Activated CD8-positive, alpha-beta memory T cell treated with anti-CD3 and anti-CD28 coated beads, Interleukin-2, amount 10 ng/mL, durations not matched to agents 7 days and 5 days (primary cell): ENCODE data around the gene IL31. TPM values are rescaled to one million over a fixed set of nuclear protein-coding genes. Genes with fewer than 3 reads are reported as not detected.

Experiments
- ATAC-seq: fragments of 150-1000 bp; cut with Tn5 transposase; one replicate; pipeline ENCODE4 v1.10.0; 2021; ENCODE audit warnings: moderate library complexity
- CTCF ChIA-PET: fragments of 350-600 bp; sonication (Branson Sonifier 250); formaldehyde crosslinking; loops from one replicate; lab custom pipeline; 2021; ENCODE audit warnings: antibody characterized with exemption; lab: Charles Lee
- DNase-seq: peaks from one replicate; pipeline ENCODE4 v3.0.0-alpha.2; 2020
- H3K27ac Mint-ChIP-seq: one replicate; pipeline ENCODE4 v1.8.0; 2021; ENCODE audit warnings: mild to moderate bottlenecking, mixed read lengths
- H3K27me3 Mint-ChIP-seq: one replicate; pipeline ENCODE4 v1.8.0; 2021; ENCODE audit warnings: mixed read lengths
- H3K36me3 Mint-ChIP-seq: one replicate; pipeline ENCODE4 v1.8.0; 2021; ENCODE audit warnings: mild to moderate bottlenecking, mixed read lengths
- H3K4me1 Mint-ChIP-seq: one replicate; pipeline ENCODE4 v1.8.0; 2021; ENCODE audit warnings: mixed read lengths
- H3K4me3 Mint-ChIP-seq: one replicate; pipeline ENCODE4 v1.8.0; 2021; ENCODE audit warnings: mild to moderate bottlenecking, moderate library complexity, mixed read lengths
- H3K9me3 Mint-ChIP-seq: one replicate; pipeline ENCODE4 v1.8.0; 2022; ENCODE audit warnings: low read depth, mixed read lengths
- total RNA-seq, 2 experiments: library from RNA; stranded (reverse); gene quantifications; one replicate each; pipeline ENCODE4 v1.2.3, GENCODE V29; 2021

IL31 gene
- not detected for total RNA-seq

DNA sequence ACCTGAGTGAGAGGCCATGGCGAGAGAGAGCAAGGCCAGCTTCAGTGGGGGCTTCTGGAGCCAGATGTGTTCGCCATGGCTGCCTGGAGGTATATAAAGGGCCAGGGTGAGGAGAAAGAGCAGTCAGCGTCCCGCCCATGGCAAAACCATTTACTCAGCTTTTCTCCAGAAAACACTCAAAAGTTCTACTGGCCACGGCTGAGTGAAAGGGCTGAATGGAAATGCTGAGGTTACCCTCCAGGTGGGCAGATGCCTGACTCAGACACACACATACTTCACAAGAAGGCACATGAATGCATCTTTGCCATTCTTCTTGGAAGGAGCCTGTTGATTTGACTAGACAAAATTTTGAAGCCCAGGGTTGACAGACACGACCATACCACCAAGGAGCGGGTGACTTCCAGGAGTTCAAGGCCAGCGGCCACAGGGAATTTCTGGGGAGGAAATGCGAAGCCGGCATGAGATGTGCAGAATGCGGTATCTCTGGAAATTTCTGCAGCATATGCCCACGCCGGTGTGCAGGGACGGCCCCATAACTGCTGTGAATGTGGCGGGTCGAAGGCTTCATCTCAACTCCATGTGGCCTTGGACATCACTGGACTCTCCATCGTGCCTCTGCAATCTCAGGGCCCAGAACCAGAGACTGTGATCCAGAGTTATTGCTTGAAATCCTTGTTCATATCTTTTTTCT lies at the start of gene IL31:
Gene IL31 (minus strand): TSS at position 67 of the 691 bp plus-strand sequence. CDS start 49 bp downstream, at position 18.
- H3K27ac Mint-ChIP-seq = no peak within 1 kb of the TSS
- DNase-seq = no peak

GRCh38 chr12:122216445-122216844 lies 42.4 kb upstream of the IL31 start:
- Mint-ChIP-seq H3K27me3 (no peaks in the 10 kb centered on the region), H3K36me3 (peaks cover 56% of the 10 kb centered on the region)
- ATAC-seq = no peak

More for the DNA sequence above, at the start of gene IL31:
- peaks cover 24% of the 10 kb centered on the region for H3K27me3 Mint-ChIP-seq
- ATAC-seq = no peak
- no peak within 1 kb of the TSS for H3K4me3 Mint-ChIP-seq
- CTCF ChIA-PET = no interaction called here
- H3K9me3 Mint-ChIP-seq = no peaks in the 10 kb centered on the region
- H3K36me3 Mint-ChIP-seq = no peaks in the 10 kb centered on the region
- H3K4me1 Mint-ChIP-seq = peaks cover 1% of the 10 kb centered on the region

GRCh38 chr12:122215771-122216170 lies 41.8 kb upstream of the IL31 start:
- no peak for ATAC-seq
- no peak overlapping the region for H3K27ac Mint-ChIP-seq
- peaks cover 4% of the 10 kb centered on the region for H3K4me1 Mint-ChIP-seq
- no peaks in the 10 kb centered on the region for H3K9me3 Mint-ChIP-seq
- H3K4me3 Mint-ChIP-seq = no peak overlapping the region
- H3K27me3 Mint-ChIP-seq = no peaks in the 10 kb centered on the region
- DNase-seq = no peak
- peaks cover 56% of the 10 kb centered on the region for H3K36me3 Mint-ChIP-seq
- CTCF ChIA-PET = interaction anchor here (0.5 to 2.2 kb wide), 6 partner anchors 12 to 83 kb away, joined by 3 to 5 read pairs (median 4); partner anchors contain the start of gene B3GNT4

More at GRCh38 chr12:122216445-122216844, 42.4 kb upstream of the IL31 start:
- no peaks in the 10 kb centered on the region for H3K9me3 Mint-ChIP-seq
- peaks cover 8% of the 10 kb centered on the region for H3K4me1 Mint-ChIP-seq
- CTCF ChIA-PET = interaction anchor here (0.5 to 2.2 kb wide), 5 partner anchors 13 to 93 kb away, joined by 3 to 5 read pairs (median 5); partner anchors contain the start of gene B3GNT4
- no peak overlapping the region for H3K27ac Mint-ChIP-seq
- no peak overlapping the region for H3K4me3 Mint-ChIP-seq
- DNase-seq = no peak

- Mint-ChIP-seq H3K4me1 (peaks cover 7% of the 10 kb centered on the region), H3K36me3 (peaks cover 27% of the 10 kb centered on the region), H3K27ac (no peak overlapping the region), H3K4me3 (no peak overlapping the region), H3K9me3 (no peaks in the 10 kb centered on the region), H3K27me3 (peaks cover 18% of the 10 kb centered on the region)
- no peak for ATAC-seq
- CTCF ChIA-PET = interaction anchor here (0.5 kb wide), 1 partner anchor 157 kb away, joined by 3 read pairs; no protein-coding TSS in a partner anchor
- no peak for DNase-seq
Observed at GRCh38 chr12:122208073-122208820, 34.2 kb upstream of the IL31 start.

GRCh38 chr12:122207391-122207790 lies 33.4 kb upstream of the IL31 start:
- Mint-ChIP-seq H3K4me3 (no peak overlapping the region), H3K27ac (no peak overlapping the region), H3K36me3 (peaks cover 25% of the 10 kb centered on the region), H3K27me3 (peaks cover 26% of the 10 kb centered on the region), H3K4me1 (peaks cover 10% of the 10 kb centered on the region), H3K9me3 (no peaks in the 10 kb centered on the region)
- CTCF ChIA-PET = interaction anchor here (0.5 kb wide), 1 partner anchor 156 kb away, joined by 3 read pairs; no protein-coding TSS in a partner anchor
- no peak for ATAC-seq
- DNase-seq = no peak

GRCh38 chr12:122206976-122207375 lies 33.0 kb upstream of the IL31 start:
- Mint-ChIP-seq H3K9me3 (no peaks in the 10 kb centered on the region), H3K4me3 (no peak overlapping the region)
- CTCF ChIA-PET = no interaction called here

DNA sequence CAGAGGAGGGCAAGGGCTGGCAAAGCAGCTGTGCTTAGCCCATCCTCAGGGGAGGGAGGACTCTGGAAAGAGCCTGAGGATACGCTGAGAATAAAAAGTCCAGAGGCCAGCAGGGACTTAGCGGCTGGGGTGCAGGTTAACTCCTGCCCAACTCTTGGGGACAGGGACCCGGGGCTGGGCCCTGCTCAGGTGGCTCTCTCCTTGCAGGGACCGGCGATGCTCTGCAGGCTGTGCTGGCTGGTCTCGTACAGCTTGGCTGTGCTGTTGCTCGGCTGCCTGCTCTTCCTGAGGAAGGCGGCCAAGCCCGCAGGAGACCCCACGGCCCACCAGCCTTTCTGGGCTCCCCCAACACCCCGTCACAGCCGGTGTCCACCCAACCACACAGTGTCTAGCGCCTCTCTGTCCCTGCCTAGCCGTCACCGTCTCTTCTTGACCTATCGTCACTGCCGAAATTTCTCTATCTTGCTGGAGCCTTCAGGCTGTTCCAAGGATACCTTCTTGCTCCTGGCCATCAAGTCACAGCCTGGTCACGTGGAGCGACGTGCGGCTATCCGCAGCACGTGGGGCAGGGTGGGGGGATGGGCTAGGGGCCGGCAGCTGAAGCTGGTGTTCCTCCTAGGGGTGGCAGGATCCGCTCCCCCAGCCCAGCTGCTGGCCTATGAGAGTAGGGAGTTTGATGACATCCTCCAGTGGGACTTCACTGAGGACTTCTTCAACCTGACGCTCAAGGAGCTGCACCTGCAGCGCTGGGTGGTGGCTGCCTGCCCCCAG lies 32.3 kb upstream of the IL31 start:
- H3K27ac Mint-ChIP-seq = no peak overlapping the region
- DNase-seq = no peak
- no peaks in the 10 kb centered on the region for H3K9me3 Mint-ChIP-seq
- no peak for ATAC-seq
- H3K4me3 Mint-ChIP-seq = no peak overlapping the region
- peaks cover 16% of the 10 kb centered on the region for H3K36me3 Mint-ChIP-seq
- CTCF ChIA-PET = interaction anchor here (1.2 kb wide), 1 partner anchor 82 kb away, joined by 3 read pairs; no protein-coding TSS in a partner anchor
- H3K27me3 Mint-ChIP-seq = peaks cover 31% of the 10 kb centered on the region
- H3K4me1 Mint-ChIP-seq = peaks cover 10% of the 10 kb centered on the region

More at GRCh38 chr12:122206976-122207375, 33.0 kb upstream of the IL31 start:
- H3K27me3 Mint-ChIP-seq = peaks cover 27% of the 10 kb centered on the region
- peaks cover 22% of the 10 kb centered on the region for H3K36me3 Mint-ChIP-seq
- peaks cover 10% of the 10 kb centered on the region for H3K4me1 Mint-ChIP-seq
- no peak for ATAC-seq
- H3K27ac Mint-ChIP-seq = no peak overlapping the region
- DNase-seq = no peak

- H3K4me3 Mint-ChIP-seq = peak overlapping the region; percentile 27
- H3K27ac Mint-ChIP-seq = no peak overlapping the region
- DNase-seq (no peak), ATAC-seq (no peak)
- H3K27me3 Mint-ChIP-seq = peaks cover 34% of the 10 kb centered on the region
- H3K36me3 Mint-ChIP-seq = peaks cover 14% of the 10 kb centered on the region
- CTCF ChIA-PET = interaction anchor here (0.7 to 1.2 kb wide), 6 partner anchors 15 to 287 kb away, joined by 3 to 4 read pairs (median 3); partner anchors contain the start of gene CFAP251
- H3K9me3 Mint-ChIP-seq = no peaks in the 10 kb centered on the region
- peaks cover 10% of the 10 kb centered on the region for H3K4me1 Mint-ChIP-seq
Observed at GRCh38 chr12:122205053-122205925, 31.3 kb upstream of the IL31 start.

DNA sequence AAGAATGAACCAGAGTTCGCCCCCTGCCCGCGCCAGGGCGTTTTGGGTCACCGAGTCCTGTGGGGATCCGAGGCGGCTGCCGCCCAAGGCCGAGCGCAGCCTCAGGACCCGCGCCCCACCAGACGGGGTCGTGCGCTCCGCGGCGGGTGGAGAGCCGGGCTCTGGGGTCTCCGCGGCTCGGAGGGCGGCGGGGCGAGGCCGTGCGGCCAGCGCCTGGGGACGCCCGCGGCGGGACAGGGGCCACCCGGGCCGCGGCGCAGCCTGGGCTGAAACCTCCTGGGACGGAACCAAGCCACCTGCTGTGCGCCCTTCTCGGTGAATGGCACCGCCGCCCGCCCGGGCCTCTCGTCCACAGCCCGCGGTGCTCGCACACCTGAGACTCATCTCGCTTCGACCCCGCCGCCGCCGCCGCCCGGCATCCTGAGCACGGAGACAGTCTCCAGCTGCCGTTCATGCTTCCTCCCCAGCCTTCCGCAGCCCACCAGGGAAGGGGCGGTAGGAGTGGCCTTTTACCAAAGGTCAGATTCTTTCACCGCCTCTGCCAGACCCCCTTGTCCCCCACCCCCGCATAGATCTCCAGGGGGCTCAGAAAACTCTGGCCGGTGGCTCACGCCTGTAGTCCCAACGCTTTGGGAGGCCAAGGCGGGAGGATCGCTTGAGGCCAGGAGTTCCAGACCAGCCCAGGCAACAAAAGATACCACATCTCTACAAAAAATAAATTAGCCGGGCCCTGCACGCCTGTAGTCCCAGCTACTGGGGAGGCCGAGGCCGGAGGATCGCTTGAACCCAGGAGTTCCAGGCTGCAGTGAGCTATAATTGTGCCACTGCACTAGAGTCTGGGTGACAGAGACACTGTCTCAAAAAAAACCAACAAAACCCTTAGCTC lies 30.4 kb upstream of the IL31 start:
- Mint-ChIP-seq H3K27ac (no peak overlapping the region), H3K4me3 (peak overlapping the region; percentile 27), H3K4me1 (peaks cover 10% of the 10 kb centered on the region), H3K36me3 (peaks cover 7% of the 10 kb centered on the region), H3K27me3 (peaks cover 42% of the 10 kb centered on the region), H3K9me3 (no peaks in the 10 kb centered on the region)
- no peak for DNase-seq
- CTCF ChIA-PET = interaction anchor here (0.5 to 1.6 kb wide), 8 partner anchors 11 to 286 kb away, joined by 3 to 5 read pairs (median 3); partner anchors contain the start of gene CFAP251
- peak; percentile 6 for ATAC-seq

DNA sequence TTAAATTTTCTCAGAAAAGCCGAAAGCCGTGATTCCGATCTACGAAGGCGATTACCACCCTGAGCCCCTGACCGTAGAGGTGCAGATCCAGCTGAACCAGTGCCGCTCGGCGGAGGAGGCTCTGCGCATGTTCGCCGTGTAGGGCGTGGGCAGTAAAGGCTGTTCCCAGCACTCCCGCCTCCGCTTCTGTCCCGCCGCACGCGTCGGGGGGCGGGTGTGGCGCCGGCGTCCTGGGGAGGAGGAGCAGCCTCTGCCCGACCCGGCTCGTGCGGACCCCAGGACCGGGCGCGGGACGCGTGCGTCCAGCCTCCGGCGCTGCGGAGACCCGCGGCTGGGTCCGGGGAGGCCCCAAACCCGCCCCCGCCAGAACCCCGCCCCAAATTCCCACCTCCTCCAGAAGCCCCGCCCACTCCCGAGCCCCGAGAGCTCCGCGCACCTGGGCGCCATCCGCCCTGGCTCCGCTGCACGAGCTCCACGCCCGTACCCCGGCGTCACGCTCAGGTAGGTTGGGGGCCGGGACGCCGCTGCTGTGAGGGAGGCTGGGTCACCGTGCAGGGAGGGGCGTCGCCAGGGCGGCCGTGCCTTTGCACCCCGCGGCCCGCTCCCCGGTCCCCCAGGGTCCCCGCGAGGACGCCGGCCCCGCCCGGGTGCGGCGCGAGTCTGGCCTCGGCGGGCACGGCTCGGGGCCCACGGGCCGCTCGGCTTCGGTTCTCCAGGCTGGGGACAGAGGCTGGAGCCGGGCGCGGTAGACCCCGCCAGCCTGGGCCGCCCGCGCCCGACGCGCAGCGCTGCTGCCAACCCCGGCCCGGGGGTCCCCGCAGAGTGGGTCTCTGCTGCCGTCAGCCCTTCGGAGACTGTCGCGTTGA lies 29.5 kb upstream of the IL31 start, which contains the start of gene B3GNT4:
Gene B3GNT4 (plus strand): TSS at position 409 of the 866 bp plus-strand sequence. CDS start 910 bp downstream, outside the sequence.
- DNase-seq (peak; percentile 70), ATAC-seq (peak; percentile 83)
- Mint-ChIP-seq H3K4me1 (peaks cover 10% of the 10 kb centered on the region), H3K4me3 (peak within 1 kb of the TSS; percentile 71), H3K27me3 (peaks cover 42% of the 10 kb centered on the region), H3K36me3 (peaks cover 5% of the 10 kb centered on the region), H3K9me3 (no peaks in the 10 kb centered on the region), H3K27ac (no peak within 1 kb of the TSS)
- CTCF ChIA-PET = interaction anchor here (0.9 to 1.6 kb wide), 4 partner anchors 12 to 63 kb away, joined by 3 to 5 read pairs (median 4); no protein-coding TSS in a partner anchor
